K562 (cell line): ENCODE results near the gene NR3C1. TPM values are rescaled to one million over a fixed set of nuclear protein-coding genes. Genes with fewer than 3 reads are reported as not detected.

Experiments used
- ARID2 ChIP-seq: fragments of 450-650 bp; IDR thresholded peaks from 2 replicates; pipeline ENCODE4 v1.6.1; 2017; ENCODE audit warnings: antibody characterized with exemption, mild to moderate bottlenecking
- CBFA2T2 ChIP-seq: fragments of 450-650 bp; conservative IDR thresholded peaks from 2 replicates; pipeline ENCODE4 v1.6.1; 2017; ENCODE audit warnings: mild to moderate bottlenecking
- CCAR2 ChIP-seq: fragments of 200-400 bp; formaldehyde crosslinking; IDR thresholded peaks from 2 replicates; pipeline ENCODE4 v1.6.1; 2017; ENCODE audit warnings: mild to moderate bottlenecking, low read depth, low read length
- EHMT2 ChIP-seq: fragments of 450-650 bp; IDR thresholded peaks from 2 replicates; pipeline ENCODE4 v1.6.1; 2018; ENCODE audit warnings: antibody characterized with exemption
- HNRNPH1 ChIP-seq: fragments of 200-400 bp; formaldehyde crosslinking; optimal IDR thresholded peaks from 2 replicates; pipeline ENCODE3; 2017; ENCODE audit warnings: low read depth, mild to moderate bottlenecking, low read length, moderate library complexity
- MYBL2 ChIP-seq, 2 experiments: fragments of 450-650 bp in 1 of 2; sonication (generic) in 1 of 2; formaldehyde crosslinking in 1 of 2; IDR thresholded peaks; 2 replicates each; pipeline versions ENCODE4 v1.6.1 to v1.8.1; 2017 to 2022; ENCODE audit warnings: borderline replicate concordance in 1 of 2, inconsistent platforms in 1 of 2, low read depth in 1 of 2, mild to moderate bottlenecking in 1 of 2, missing genetic modification reagents in 1 of 2, moderate library complexity in 1 of 2
- NFE2 ChIP-seq: IDR thresholded peaks from 2 replicates; pipeline ENCODE4 v1.6.1; 2014; ENCODE audit warnings: antibody characterized with exemption, low read depth
- PHB ChIP-seq: fragments of 250-450 bp; sonication (Bioruptor Pico); IDR thresholded peaks from 2 replicates; pipeline ENCODE4 v1.5.0; 2021
- RBM34 ChIP-seq: fragments of 200-400 bp; formaldehyde crosslinking; IDR thresholded peaks from 2 replicates; pipeline ENCODE4 v1.6.1; 2018; ENCODE audit warnings: low read length, borderline replicate concordance; ENCODE audit not compliant: insufficient read depth
- SAFB ChIP-seq: fragments of 200-400 bp; formaldehyde crosslinking; IDR thresholded peaks from 2 replicates; pipeline ENCODE4 v1.6.1; 2017; ENCODE audit warnings: low read depth, low read length, borderline replicate concordance
- SNRNP70 ChIP-seq: fragments of 200-400 bp; formaldehyde crosslinking; optimal IDR thresholded peaks from 2 replicates; pipeline ENCODE3; 2017; ENCODE audit warnings: low read depth, low read length
- SREBF1 ChIP-seq: fragments of 150-350 bp; IDR thresholded peaks from 2 replicates; pipeline ENCODE4 v1.6.1; 2014; ENCODE audit warnings: antibody characterized with exemption, low read depth, low read length, borderline replicate concordance
- TARDBP ChIP-seq: fragments of 450-650 bp; IDR thresholded peaks from 2 replicates; pipeline ENCODE4 v1.6.1; 2016
- TCFL5 ChIP-seq: fragments of 250-450 bp; sonication (Bioruptor Pico); conservative IDR thresholded peaks from 2 replicates; pipeline ENCODE4 v1.6.1; 2021; ENCODE audit warnings: mild to moderate bottlenecking, moderate library complexity, matching md5 sums
- U2AF1 ChIP-seq: fragments of 200-400 bp; formaldehyde crosslinking; optimal IDR thresholded peaks from 2 replicates; pipeline ENCODE3; 2017; ENCODE audit warnings: mild to moderate bottlenecking, low read depth, low read length, moderate library complexity
- ZNF583 ChIP-seq: fragments of 250-450 bp; sonication (Bioruptor Pico); IDR thresholded peaks from 2 replicates; pipeline ENCODE4 v1.4.0; 2020
- ZSCAN32 ChIP-seq: fragments of 450-650 bp; formaldehyde crosslinking; IDR thresholded peaks from 2 replicates; pipeline ENCODE4 v1.4.0; 2020; ENCODE audit warnings: mild to moderate bottlenecking, moderate library complexity
- polyA plus RNA-seq, 8 experiments: library from polyadenylated mRNA; depleted of rRNA in 4 of 8; stranded (reverse) in 5 of 8; unstranded in 3 of 8; fragments of >200 nt; fragmentation: Nextera tagmentation in 2 of 8; fragmentation: Illumina TruSeq in 1 of 8; extraction: Ambion mirVana in 2 of 8; extraction: Trizol in 1 of 8; gene quantifications; 2 replicates each; pipeline versions ENCODE4 v1.2.1 to v1.2.3, GENCODE V29; 2011 to 2014; ENCODE audit warnings: inconsistent platforms in 1 of 8, missing spikeins in 1 of 8
- total RNA-seq, 7 experiments: library from RNA; depleted of rRNA in 6 of 7; stranded (reverse); fragments of >200 nt in 6 of 7; fragmentation: Illumina TruSeq in 2 of 7; extraction: Trizol in 2 of 7; gene quantifications; 2 replicates each; pipeline versions ENCODE4 v1.2.1 to v1.2.3, GENCODE V29; 2011 to 2021; ENCODE audit warnings: low replicate concordance in 1 of 7
- TF ChIP-seq, protein P1 (sequence below): fragments of 150-350 bp; conservative IDR thresholded peaks from 2 replicates; pipeline ENCODE4 v1.6.1; 2014; ENCODE audit warnings: low read length
- TF ChIP-seq, protein P2 (sequence below): fragments of 250-450 bp; sonication (Bioruptor Pico); IDR thresholded peaks from 2 replicates; pipeline ENCODE4 v1.5.0; 2020; ENCODE audit warnings: mild to moderate bottlenecking
- TF ChIP-seq, protein P3 (sequence below): fragments of 250-450 bp; sonication (Bioruptor Pico); IDR thresholded peaks from 2 replicates; pipeline ENCODE4 v1.8.0; 2022; ENCODE audit warnings: inconsistent platforms
- TF ChIP-seq, protein P4 (sequence below): fragments of 250-450 bp; sonication (Bioruptor Pico); IDR thresholded peaks from 2 replicates; pipeline ENCODE4 v1.5.0; 2020; ENCODE audit warnings: mild to moderate bottlenecking, borderline replicate concordance

NR3C1 gene
- total and polyA plus RNA-seq, 9 of the 15 experiments (the other 6 are each of a cell fraction or from before 2014, with no cell fraction given), result 8.2 to 36.0 (median 15.0) TPM

DNA sequence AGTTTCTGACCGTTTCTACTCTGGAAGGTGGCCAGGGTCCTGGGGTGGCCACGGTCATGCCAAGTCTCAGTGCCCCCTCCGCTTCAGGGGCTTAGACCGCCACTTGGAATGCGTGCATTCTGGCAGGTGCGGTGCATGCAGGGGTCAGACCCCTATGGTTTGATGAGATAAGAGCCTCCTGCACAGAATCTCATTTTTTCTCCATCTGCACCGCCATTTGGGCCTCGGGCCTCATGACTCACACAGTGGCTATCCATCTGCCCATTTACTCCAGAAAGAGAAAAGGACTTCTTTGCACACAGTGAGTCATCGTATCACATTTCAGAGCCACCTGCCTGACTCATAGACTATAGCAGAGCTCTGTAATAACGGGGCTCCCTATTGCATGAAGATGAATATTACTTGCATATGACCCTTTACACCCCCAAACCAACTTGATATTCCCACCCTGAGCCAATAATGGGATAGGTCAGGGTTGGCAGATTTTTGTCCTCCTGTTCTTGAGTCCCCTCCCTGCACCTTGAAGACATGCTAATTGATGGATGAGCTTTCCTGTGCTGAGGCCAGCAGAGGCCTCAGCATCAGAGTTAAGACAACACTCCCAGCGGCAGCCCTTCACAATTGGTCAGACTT is 157.4 kb downstream of the NR3C1 start (continued):
- TF ChIP-seq ZNF583 (peak; percentile 34; the same call in 1 of the 2 replicates), SAFB (no peak), EHMT2 (peak; percentile 51; the same call in 1 of the 2 replicates), HNRNPH1 (no peak), SREBF1 (no peak), NFE2 (peak; percentile 66), MYBL2 (IDR thresholded peaks at IDR 0.05; ENCODE audit: low read depth) (no peak), MYBL2 (CRISPR knock-in tag; IDR thresholded peaks at IDR 0.05; ENCODE audit: borderline replicate concordance) (no peak), RBM34 (no peak), ARID2 (no peak), CBFA2T2 (peak; percentile 92), TARDBP (no peak), CCAR2 (no peak), U2AF1 (no peak), SNRNP70 (no peak), ZSCAN32 (CRISPR knock-in tag) (no peak), PHB (CRISPR knock-in tag) (no peak), TCFL5 (no peak)
- TF ChIP-seq, protein P1, sequence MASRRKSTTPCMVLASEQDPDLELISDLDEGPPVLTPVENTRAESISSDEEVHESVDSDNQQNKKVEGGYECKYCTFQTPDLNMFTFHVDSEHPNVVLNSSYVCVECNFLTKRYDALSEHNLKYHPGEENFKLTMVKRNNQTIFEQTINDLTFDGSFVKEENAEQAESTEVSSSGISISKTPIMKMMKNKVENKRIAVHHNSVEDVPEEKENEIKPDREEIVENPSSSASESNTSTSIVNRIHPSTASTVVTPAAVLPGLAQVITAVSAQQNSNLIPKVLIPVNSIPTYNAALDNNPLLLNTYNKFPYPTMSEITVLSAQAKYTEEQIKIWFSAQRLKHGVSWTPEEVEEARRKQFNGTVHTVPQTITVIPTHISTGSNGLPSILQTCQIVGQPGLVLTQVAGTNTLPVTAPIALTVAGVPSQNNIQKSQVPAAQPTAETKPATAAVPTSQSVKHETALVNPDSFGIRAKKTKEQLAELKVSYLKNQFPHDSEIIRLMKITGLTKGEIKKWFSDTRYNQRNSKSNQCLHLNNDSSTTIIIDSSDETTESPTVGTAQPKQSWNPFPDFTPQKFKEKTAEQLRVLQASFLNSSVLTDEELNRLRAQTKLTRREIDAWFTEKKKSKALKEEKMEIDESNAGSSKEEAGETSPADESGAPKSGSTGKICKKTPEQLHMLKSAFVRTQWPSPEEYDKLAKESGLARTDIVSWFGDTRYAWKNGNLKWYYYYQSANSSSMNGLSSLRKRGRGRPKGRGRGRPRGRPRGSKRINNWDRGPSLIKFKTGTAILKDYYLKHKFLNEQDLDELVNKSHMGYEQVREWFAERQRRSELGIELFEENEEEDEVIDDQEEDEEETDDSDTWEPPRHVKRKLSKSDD, result no peak
- TF ChIP-seq, protein P2, sequence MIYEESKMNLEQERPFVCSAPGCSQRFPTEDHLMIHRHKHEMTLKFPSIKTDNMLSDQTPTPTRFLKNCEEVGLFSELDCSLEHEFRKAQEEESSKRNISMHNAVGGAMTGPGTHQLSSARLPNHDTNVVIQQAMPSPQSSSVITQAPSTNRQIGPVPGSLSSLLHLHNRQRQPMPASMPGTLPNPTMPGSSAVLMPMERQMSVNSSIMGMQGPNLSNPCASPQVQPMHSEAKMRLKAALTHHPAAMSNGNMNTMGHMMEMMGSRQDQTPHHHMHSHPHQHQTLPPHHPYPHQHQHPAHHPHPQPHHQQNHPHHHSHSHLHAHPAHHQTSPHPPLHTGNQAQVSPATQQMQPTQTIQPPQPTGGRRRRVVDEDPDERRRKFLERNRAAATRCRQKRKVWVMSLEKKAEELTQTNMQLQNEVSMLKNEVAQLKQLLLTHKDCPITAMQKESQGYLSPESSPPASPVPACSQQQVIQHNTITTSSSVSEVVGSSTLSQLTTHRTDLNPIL (CRISPR knock-in tag), result no peak
- TF ChIP-seq, protein P3, sequence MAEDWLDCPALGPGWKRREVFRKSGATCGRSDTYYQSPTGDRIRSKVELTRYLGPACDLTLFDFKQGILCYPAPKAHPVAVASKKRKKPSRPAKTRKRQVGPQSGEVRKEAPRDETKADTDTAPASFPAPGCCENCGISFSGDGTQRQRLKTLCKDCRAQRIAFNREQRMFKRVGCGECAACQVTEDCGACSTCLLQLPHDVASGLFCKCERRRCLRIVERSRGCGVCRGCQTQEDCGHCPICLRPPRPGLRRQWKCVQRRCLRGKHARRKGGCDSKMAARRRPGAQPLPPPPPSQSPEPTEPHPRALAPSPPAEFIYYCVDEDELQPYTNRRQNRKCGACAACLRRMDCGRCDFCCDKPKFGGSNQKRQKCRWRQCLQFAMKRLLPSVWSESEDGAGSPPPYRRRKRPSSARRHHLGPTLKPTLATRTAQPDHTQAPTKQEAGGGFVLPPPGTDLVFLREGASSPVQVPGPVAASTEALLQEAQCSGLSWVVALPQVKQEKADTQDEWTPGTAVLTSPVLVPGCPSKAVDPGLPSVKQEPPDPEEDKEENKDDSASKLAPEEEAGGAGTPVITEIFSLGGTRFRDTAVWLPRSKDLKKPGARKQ (CRISPR knock-in tag), result no peak
- TF ChIP-seq, protein P4, sequence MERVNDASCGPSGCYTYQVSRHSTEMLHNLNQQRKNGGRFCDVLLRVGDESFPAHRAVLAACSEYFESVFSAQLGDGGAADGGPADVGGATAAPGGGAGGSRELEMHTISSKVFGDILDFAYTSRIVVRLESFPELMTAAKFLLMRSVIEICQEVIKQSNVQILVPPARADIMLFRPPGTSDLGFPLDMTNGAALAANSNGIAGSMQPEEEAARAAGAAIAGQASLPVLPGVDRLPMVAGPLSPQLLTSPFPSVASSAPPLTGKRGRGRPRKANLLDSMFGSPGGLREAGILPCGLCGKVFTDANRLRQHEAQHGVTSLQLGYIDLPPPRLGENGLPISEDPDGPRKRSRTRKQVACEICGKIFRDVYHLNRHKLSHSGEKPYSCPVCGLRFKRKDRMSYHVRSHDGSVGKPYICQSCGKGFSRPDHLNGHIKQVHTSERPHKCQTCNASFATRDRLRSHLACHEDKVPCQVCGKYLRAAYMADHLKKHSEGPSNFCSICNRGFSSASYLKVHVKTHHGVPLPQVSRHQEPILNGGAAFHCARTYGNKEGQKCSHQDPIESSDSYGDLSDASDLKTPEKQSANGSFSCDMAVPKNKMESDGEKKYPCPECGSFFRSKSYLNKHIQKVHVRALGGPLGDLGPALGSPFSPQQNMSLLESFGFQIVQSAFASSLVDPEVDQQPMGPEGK (CRISPR knock-in tag), result no peak
